GM12864 (cell line): ENCODE measurements around the gene KIF1A.

ENCODE experiments used
- DNase-seq: peaks from one replicate; pipeline ENCODE4 v3.0.0-alpha.2; 2011; ENCODE audit warnings: low read depth
- H3K4me3 ChIP-seq: 2 replicates; pipeline ENCODE4 v1.5.1; 2011; ENCODE audit warnings: mild to moderate bottlenecking, low read depth, low read length, control low read depth
- TF ChIP-seq, protein P1 (sequence below): IDR thresholded peaks from 2 replicates; pipeline ENCODE4 v1.5.1; 2011; ENCODE audit warnings: low read depth, mild to moderate bottlenecking, moderate library complexity, low read length, control low read depth, inconsistent platforms; ENCODE audit errors: missing control alignments

The KIF1A gene

DNA sequence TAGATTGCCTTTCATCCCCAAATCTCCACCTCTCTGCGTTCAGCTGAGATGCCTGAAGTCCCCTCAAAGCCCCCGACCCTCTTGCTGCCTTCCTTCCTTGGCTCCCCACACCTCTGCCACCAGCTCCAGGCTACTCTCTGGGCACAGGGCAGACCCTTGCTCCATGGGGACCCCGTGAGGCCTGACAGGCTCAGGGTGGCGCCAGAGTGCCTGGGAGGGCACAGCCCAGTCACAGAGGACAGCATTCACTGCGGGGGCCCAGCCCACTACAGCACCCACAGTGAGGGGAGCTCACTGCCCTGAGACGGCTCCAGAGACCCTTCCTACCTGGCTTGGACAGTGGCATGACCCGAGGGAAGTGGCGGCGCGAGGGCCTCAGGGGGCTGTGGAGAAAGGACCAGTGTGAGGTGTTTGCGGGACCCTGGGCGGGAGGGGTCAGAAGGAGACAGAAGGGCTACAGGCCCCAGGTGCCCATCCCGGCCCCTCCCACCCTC lies 77.4 kb downstream of the KIF1A start:
- H3K4me3 ChIP-seq: no peak overlapping the region
- TF ChIP-seq, protein P1, sequence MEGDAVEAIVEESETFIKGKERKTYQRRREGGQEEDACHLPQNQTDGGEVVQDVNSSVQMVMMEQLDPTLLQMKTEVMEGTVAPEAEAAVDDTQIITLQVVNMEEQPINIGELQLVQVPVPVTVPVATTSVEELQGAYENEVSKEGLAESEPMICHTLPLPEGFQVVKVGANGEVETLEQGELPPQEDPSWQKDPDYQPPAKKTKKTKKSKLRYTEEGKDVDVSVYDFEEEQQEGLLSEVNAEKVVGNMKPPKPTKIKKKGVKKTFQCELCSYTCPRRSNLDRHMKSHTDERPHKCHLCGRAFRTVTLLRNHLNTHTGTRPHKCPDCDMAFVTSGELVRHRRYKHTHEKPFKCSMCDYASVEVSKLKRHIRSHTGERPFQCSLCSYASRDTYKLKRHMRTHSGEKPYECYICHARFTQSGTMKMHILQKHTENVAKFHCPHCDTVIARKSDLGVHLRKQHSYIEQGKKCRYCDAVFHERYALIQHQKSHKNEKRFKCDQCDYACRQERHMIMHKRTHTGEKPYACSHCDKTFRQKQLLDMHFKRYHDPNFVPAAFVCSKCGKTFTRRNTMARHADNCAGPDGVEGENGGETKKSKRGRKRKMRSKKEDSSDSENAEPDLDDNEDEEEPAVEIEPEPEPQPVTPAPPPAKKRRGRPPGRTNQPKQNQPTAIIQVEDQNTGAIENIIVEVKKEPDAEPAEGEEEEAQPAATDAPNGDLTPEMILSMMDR: no peak
- no peak for DNase-seq

DNA sequence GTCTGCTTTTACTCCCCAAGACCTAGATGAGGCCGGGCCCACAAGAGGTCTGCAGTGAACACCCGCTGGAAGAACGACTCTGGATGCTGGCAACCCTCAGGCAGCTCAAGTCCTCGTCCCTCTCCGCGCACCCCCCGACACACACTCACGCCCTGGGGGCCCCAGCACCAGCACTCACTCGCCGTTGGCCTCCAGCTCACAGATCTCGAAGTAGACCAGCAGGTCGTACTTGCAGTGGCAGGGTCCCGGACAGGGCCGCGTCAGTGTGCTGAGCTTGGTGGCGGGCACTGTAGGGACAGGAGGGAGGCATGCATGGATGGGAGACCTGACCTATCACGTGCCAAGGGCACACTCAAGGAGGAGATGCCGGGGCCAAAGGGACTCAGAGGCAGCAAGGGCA lies 78.9 kb downstream of the KIF1A start:
- no peak overlapping the region for H3K4me3 ChIP-seq
- DNase-seq: no peak
- TF ChIP-seq, protein P1: no peak

DNA sequence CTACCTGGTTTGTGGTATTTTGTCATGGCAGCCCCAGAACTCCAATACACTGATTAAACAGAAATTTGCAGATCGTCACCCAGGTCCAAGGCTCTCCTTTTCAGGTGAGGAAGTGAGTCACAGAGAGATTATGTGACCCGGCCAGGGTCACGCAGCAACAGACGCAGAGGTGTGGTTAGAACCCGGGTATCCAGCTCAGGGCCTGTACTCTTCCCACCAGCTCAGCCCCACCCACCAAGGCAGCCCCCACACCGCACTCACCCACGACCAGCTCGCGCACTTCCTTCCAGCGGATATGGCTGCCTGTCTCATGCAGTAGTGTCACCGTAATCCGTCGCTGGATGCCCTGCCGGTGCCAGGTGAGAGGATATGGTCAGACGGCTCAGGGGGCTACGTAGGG lies 80.2 kb downstream of the KIF1A start:
- no peak overlapping the region for H3K4me3 ChIP-seq
- DNase-seq: no peak
- TF ChIP-seq, protein P1: no peak

DNA sequence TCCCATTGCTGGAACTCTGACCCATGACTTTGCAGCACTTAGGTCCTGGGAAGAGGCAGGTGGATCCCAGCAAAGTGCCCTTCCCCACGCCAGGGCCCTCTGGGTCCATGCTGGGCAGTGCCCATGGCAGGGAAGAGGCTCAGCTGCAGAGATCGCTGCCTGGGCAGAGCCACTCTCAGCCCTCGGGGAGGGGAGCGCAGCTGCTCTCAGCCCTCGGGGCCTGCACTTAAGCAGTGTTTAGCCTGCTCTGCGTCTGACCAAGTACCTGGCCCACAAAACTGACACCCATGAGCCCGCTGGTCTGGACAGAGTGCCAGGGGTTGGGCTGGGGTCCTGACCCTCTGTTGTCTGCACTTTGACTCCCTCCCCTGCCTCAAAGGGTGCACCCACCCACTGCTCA lies 82.1 kb downstream of the KIF1A start:
- H3K4me3 ChIP-seq: no peak overlapping the region
- TF ChIP-seq, protein P1: no peak
- no peak for DNase-seq

DNA sequence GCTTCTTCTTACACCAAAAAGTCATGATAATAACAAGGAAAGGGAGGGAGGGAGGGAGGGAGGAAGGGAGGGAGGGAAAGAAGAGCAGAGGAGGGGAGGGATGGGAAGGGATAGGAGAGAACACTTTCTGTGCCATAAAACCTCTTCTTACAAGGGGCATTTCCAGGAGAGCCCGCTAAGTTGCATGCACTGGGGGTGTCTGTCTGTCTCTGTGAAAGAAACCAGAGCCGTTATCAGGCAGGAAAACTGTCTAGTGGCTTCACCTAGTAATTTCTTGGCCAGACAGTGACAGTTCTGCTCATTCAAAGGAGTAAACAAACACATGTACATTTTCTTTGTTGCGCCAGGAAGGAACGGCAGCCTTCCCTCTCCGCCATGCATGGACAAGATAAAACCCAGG lies 82.5 kb downstream of the KIF1A start:
- TF ChIP-seq, protein P1: no peak
- H3K4me3 ChIP-seq: no peak overlapping the region
- DNase-seq: no peak

DNA sequence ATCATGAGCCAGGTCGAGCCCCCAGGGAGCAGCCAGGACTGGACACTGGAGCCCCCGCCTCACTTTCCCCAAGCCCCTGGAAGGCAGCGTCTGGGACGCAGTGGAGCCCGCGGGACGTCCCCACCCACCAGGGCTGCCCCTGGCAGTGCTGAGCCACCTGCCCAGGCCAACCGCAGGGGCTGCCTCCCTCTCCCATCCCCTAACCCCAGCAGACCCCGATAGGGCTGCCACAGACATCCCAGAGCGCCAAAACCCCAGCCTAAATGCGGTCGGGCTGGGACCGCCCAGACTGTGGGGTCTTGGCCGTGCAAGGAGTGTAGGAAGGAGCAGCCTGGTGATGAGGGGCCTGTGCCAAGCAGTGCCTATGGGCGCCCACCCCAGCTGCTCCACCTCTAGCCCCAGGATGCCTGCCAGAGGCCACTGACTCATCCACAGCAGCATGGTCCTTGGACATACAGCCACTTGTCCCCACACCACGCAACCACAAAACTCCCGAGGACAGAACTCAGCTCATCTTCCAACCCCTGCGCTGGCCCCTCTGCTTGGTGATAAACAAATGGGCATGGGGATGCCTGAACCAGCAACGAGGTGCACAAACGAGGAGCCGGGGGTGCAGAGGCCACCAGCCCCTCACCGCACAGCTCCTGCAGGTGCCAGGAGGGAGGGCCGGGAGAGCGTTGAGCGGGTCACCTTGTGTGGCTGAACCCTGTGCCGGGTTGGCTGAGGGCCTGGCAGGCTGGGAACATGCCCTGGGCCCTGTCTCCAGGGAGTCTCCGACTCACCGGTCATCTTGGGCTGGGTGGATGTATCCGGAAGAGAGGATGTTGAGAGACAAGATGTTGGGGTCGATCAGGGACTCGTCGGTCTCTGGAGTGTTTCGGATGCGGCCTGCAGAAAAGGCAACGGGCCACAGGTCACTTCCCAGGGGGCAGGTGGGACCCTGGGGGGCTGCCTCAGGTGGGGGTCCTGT lies 83.5 kb downstream of the KIF1A start:
- DNase-seq: no peak
- TF ChIP-seq, protein P1: no peak
- no peak overlapping the region for H3K4me3 ChIP-seq
